Nephron (organoid): ENCODE data around the gene TMPRSS11E.

Experiments
- H3K27ac Mint-ChIP-seq, 3 experiments: 2 replicates each; pipeline ENCODE4 v1.8.0; 2020; ENCODE audit warnings: mixed read lengths in 3 of 3, mild to moderate bottlenecking in 2 of 3, moderate library complexity in 1 of 3
- H3K27me3 Mint-ChIP-seq: 2 replicates; pipeline ENCODE4 v1.8.0; 2021; ENCODE audit warnings: low read depth, mild to moderate bottlenecking, moderate library complexity, mixed read lengths
- H3K36me3 Mint-ChIP-seq: 2 replicates; pipeline ENCODE4 v1.8.0; 2020; ENCODE audit warnings: low read depth, mixed read lengths
- H3K4me1 Mint-ChIP-seq: 2 replicates; pipeline ENCODE4 v1.8.0; 2020; ENCODE audit warnings: mixed read lengths
- H3K4me3 Mint-ChIP-seq, 3 experiments: 2 replicates each; pipeline ENCODE4 v1.8.0; 2020; ENCODE audit warnings: mild to moderate bottlenecking in 3 of 3, mixed read lengths in 3 of 3, moderate library complexity in 2 of 3
- H3K9me3 Mint-ChIP-seq: 2 replicates; pipeline ENCODE4 v1.8.0; 2020; ENCODE audit warnings: mixed read lengths
- CTCF ChIP-seq, 3 experiments: fragments of 200-600 bp; sonication (generic); IDR thresholded peaks; one replicate each; pipeline ENCODE4 v1.5.0; 2021; ENCODE audit warnings: antibody characterized with exemption in 3 of 3; ENCODE audit not compliant: unreplicated experiment in 3 of 3

The TMPRSS11E gene

GRCh38 chr4:68432320-68432719 lies 14.9 kb upstream of the TMPRSS11E start:
- Mint-ChIP-seq H3K4me3 (no peak overlapping the region), H3K36me3 (no peaks in the 10 kb centered on the region), H3K27me3 (no peaks in the 10 kb centered on the region), H3K27ac (no peak overlapping the region), H3K4me1 (no peaks in the 10 kb centered on the region), H3K9me3 (no peaks in the 10 kb centered on the region)
- no peak for TF ChIP-seq CTCF (IDR thresholded peaks at IDR 0.05; ENCODE audit: unreplicated experiment in 3 of 3)

- H3K36me3 Mint-ChIP-seq: no peaks in the 10 kb centered on the region
- H3K4me1 Mint-ChIP-seq: no peaks in the 10 kb centered on the region
- H3K4me3 Mint-ChIP-seq: no peak overlapping the region
- no peaks in the 10 kb centered on the region for H3K27me3 Mint-ChIP-seq
- H3K27ac Mint-ChIP-seq: no peak overlapping the region
- TF ChIP-seq CTCF (IDR thresholded peaks at IDR 0.05; ENCODE audit: unreplicated experiment in 3 of 3): no peak
- no peaks in the 10 kb centered on the region for H3K9me3 Mint-ChIP-seq
Observed at GRCh38 chr4:68433582-68433981, 13.7 kb upstream of the TMPRSS11E start.

GRCh38 chr4:68434277-68434676 lies 13.0 kb upstream of the TMPRSS11E start:
- H3K9me3 Mint-ChIP-seq: no peaks in the 10 kb centered on the region
- no peaks in the 10 kb centered on the region for H3K27me3 Mint-ChIP-seq
- no peaks in the 10 kb centered on the region for H3K4me1 Mint-ChIP-seq
- no peak overlapping the region for H3K27ac Mint-ChIP-seq
- no peak overlapping the region for H3K4me3 Mint-ChIP-seq
- no peak for TF ChIP-seq CTCF (IDR thresholded peaks at IDR 0.05; ENCODE audit: unreplicated experiment in 3 of 3)
- no peaks in the 10 kb centered on the region for H3K36me3 Mint-ChIP-seq

GRCh38 chr4:68434836-68435235 lies 12.4 kb upstream of the TMPRSS11E start:
- Mint-ChIP-seq H3K9me3 (no peaks in the 10 kb centered on the region), H3K27me3 (no peaks in the 10 kb centered on the region), H3K36me3 (no peaks in the 10 kb centered on the region), H3K4me3 (no peak overlapping the region), H3K27ac (no peak overlapping the region), H3K4me1 (no peaks in the 10 kb centered on the region)
- no peak for TF ChIP-seq CTCF (IDR thresholded peaks at IDR 0.05; ENCODE audit: unreplicated experiment in 3 of 3)

- no peak for TF ChIP-seq CTCF (IDR thresholded peaks at IDR 0.05; ENCODE audit: unreplicated experiment in 3 of 3)
- Mint-ChIP-seq H3K4me3 (no peak overlapping the region), H3K4me1 (no peaks in the 10 kb centered on the region), H3K27me3 (no peaks in the 10 kb centered on the region), H3K36me3 (no peaks in the 10 kb centered on the region), H3K27ac (no peak overlapping the region), H3K9me3 (no peaks in the 10 kb centered on the region)
Observed at GRCh38 chr4:68445111-68445510, 2.2 kb upstream of the TMPRSS11E start.

- H3K4me1 Mint-ChIP-seq: no peaks in the 10 kb centered on the region
- TF ChIP-seq CTCF (IDR thresholded peaks at IDR 0.05; ENCODE audit: unreplicated experiment in 3 of 3): no peak
- no peaks in the 10 kb centered on the region for H3K27me3 Mint-ChIP-seq
- H3K9me3 Mint-ChIP-seq: no peaks in the 10 kb centered on the region
- H3K36me3 Mint-ChIP-seq: no peaks in the 10 kb centered on the region
- H3K4me3 Mint-ChIP-seq: no peak overlapping the region
- no peak overlapping the region for H3K27ac Mint-ChIP-seq
Observed at GRCh38 chr4:68451246-68452211, 4.3 kb downstream of the TMPRSS11E start.
